Calu3 (cell line): ENCODE results near the gene AIF1. TPM values are rescaled to one million over a fixed set of nuclear protein-coding genes. Genes with fewer than 3 reads are reported as not detected.

Experiments used
- BruUV-seq: library from RNA; stranded (reverse); fragments of 400-500 nt; replicated peaks from 2 replicates; lab custom pipeline; 2021; lab: Mats Ljungman, UMichigan
- CTCF ChIA-PET: fragments of 300-600 bp; sonication (Branson Sonifier 250); formaldehyde crosslinking; loops from one replicate; lab custom pipeline; 2022; ENCODE audit warnings: antibody characterized with exemption; lab: Charles Lee
- DNase-seq: peaks from one replicate; pipeline ENCODE4 v3.0.0; 2022
- H3K27ac Mint-ChIP-seq: one replicate; pipeline ENCODE4 v1.8.0; 2022; ENCODE audit warnings: mixed read lengths; ENCODE audit not compliant: unreplicated experiment
- H3K27me3 Mint-ChIP-seq: one replicate; pipeline ENCODE4 v1.8.0; 2022; ENCODE audit warnings: mixed read lengths; ENCODE audit not compliant: unreplicated experiment
- H3K36me3 Mint-ChIP-seq: one replicate; pipeline ENCODE4 v1.8.0; 2022; ENCODE audit warnings: mild to moderate bottlenecking, moderate library complexity, mixed read lengths; ENCODE audit not compliant: insufficient read depth, unreplicated experiment
- H3K4me1 Mint-ChIP-seq: one replicate; pipeline ENCODE4 v1.8.0; 2022; ENCODE audit warnings: mild to moderate bottlenecking, low read depth, mixed read lengths; ENCODE audit not compliant: unreplicated experiment
- H3K4me3 Mint-ChIP-seq: one replicate; pipeline ENCODE4 v1.8.0; 2022; ENCODE audit warnings: mild to moderate bottlenecking, low read depth, moderate library complexity, mixed read lengths; ENCODE audit not compliant: unreplicated experiment
- H3K9me3 Mint-ChIP-seq: one replicate; pipeline ENCODE4 v1.8.0; 2022; ENCODE audit warnings: low read depth, mixed read lengths; ENCODE audit not compliant: unreplicated experiment
- intact Hi-C: fragments of 100-400 bp; cut with micrococcal nuclease; formaldehyde crosslinking; loops from one replicate; pipeline ENCODE4 v1.10.0; 2022; ENCODE audit not compliant: unreplicated experiment
- microRNA-seq: library from miRNA; unstranded; fragments of <30 nt; microRNA quantifications from one replicate; pipeline ENCODE4 v1.2.0, GENCODE V29; 2022
- total RNA-seq: library from RNA; stranded (reverse); gene quantifications from 2 replicates; pipeline ENCODE4 v1.2.3, GENCODE V29; 2022
- TF ChIP-seq, protein P1 (sequence below): fragments of 200-600 bp; IDR thresholded peaks from one replicate; pipeline ENCODE4 v1.8.0; 2022; ENCODE audit warnings: antibody characterized with exemption; ENCODE audit not compliant: unreplicated experiment

AIF1 gene
- total RNA-seq, 1 experiment from 2014 or later: not detected

DNA sequence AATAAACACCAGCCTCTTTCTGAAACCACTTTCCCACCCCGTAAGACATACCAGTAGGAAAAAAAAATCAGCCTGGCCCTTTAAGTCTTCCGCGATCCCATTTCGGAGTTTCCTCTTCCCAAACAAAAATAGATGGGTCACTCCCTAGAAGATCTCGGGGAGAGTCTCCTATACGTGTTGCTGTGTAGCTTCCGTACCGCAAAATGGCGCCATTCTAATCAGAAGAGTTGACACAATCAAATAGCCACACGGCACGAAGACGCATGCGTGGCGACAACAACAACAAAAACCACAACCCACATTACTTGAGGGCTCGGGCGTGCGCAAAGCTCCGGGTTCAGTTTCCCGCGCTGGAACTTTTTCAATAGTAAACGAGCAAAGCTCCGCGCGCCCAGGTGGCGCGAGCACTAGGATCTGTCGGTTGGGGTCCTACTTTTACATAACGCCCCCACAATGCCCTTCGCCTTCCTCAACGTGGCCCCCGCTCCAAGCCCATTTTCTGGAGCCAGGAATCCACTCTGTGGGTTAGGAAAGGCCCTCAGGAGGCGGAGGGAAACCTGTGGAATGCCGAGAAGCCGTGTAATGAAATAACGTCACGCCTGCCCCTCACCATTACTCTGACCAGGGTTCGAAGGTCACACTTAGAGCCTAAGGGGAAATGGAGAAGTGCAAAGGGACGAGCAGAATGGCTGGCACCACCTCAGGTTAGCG, 49.9 kb downstream of the AIF1 start, which contains the start of gene GPANK1:
Gene GPANK1, minus strand, starts transcription at position 208 of the 711 bp plus-strand sequence. CDS start 519 bp downstream, outside the sequence.
- DNase-seq: peak; percentile 90
- H3K4me3 Mint-ChIP-seq: peak within 1 kb of the TSS; percentile 92
- no TSS peak for BruUV-seq
- peak within 1 kb of the TSS; percentile 91 for H3K27ac Mint-ChIP-seq
- no peaks in the 10 kb centered on the region for H3K9me3 Mint-ChIP-seq
- TF ChIP-seq, protein P1, sequence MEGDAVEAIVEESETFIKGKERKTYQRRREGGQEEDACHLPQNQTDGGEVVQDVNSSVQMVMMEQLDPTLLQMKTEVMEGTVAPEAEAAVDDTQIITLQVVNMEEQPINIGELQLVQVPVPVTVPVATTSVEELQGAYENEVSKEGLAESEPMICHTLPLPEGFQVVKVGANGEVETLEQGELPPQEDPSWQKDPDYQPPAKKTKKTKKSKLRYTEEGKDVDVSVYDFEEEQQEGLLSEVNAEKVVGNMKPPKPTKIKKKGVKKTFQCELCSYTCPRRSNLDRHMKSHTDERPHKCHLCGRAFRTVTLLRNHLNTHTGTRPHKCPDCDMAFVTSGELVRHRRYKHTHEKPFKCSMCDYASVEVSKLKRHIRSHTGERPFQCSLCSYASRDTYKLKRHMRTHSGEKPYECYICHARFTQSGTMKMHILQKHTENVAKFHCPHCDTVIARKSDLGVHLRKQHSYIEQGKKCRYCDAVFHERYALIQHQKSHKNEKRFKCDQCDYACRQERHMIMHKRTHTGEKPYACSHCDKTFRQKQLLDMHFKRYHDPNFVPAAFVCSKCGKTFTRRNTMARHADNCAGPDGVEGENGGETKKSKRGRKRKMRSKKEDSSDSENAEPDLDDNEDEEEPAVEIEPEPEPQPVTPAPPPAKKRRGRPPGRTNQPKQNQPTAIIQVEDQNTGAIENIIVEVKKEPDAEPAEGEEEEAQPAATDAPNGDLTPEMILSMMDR: peak; percentile 2
- H3K36me3 Mint-ChIP-seq: peaks cover 94% of the 10 kb centered on the region
- CTCF ChIA-PET: interaction anchor here (0.6 to 2.5 kb wide), 6 partner anchors 9 to 701 kb away, joined by 3 to 23 read pairs (median 4); partner anchors contain the start of genes BAG6 and MSH5
- no peaks in the 10 kb centered on the region for H3K27me3 Mint-ChIP-seq
- intact Hi-C loops: loop anchor here (1.0 kb wide), 1 partner anchor 280 kb away; no protein-coding TSS in a partner anchor
- peaks cover 49% of the 10 kb centered on the region for H3K4me1 Mint-ChIP-seq

DNA sequence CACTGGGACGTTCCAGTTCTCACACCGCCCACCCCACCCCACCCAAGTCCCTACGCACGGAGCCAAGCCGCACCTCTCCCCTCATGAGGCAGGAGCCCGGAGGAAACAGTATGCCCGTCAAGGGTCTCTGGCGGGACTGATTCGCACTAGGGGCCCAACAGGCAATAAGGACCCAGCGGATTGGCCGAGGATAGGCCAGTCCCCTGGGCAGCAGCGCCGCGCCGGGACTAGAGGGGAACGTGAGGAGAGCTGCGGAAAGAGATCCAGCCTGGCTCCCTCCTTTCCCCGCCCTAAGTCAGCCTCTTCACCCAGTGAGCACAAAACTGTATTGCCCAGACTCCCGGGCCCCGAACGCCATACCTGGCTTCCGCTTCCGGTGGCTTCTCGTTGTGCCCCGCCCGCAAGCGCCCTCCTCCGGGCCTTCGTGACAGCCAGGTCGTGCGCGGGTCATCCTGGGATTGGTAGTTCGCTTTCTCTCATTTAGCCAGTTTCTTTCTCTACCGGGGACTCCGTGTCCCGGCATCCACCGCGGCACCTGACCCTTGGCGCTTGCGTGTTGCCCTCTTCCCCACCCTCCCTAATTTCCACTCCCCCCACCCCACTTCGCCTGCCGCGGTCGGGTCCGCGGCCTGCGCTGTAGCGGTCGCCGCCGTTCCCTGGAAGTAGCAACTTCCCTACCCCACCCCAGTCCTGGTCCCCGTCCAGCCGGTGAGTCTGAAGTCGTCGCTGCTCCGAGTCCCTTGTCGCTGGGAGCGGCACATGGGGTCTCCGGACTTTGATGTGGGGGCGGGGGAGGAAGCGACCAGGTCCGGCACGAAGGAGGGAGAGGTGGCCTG, 50.7 kb downstream of the AIF1 start, which contains the start of gene CSNK2B:
Gene CSNK2B, plus strand, starts transcription at position 580 of the 836 bp plus-strand sequence. CDS start 752 bp downstream, outside the sequence.
- Mint-ChIP-seq H3K9me3 (no peaks in the 10 kb centered on the region), H3K27ac (peak within 1 kb of the TSS; percentile 91), H3K4me1 (peaks cover 49% of the 10 kb centered on the region), H3K36me3 (peaks cover 94% of the 10 kb centered on the region), H3K27me3 (no peaks in the 10 kb centered on the region), H3K4me3 (peak within 1 kb of the TSS; percentile 92)
- BruUV-seq: no TSS peak
- TF ChIP-seq, protein P1: no peak
- CTCF ChIA-PET: interaction anchor here (0.6 to 2.5 kb wide), 6 partner anchors 13 to 702 kb away, joined by 3 to 23 read pairs (median 5); partner anchors contain the start of genes BAG6 and MSH5
- DNase-seq: peak; percentile 100
- intact Hi-C loops: loop anchor here (1.0 kb wide), 1 partner anchor 280 kb away; no protein-coding TSS in a partner anchor

DNA sequence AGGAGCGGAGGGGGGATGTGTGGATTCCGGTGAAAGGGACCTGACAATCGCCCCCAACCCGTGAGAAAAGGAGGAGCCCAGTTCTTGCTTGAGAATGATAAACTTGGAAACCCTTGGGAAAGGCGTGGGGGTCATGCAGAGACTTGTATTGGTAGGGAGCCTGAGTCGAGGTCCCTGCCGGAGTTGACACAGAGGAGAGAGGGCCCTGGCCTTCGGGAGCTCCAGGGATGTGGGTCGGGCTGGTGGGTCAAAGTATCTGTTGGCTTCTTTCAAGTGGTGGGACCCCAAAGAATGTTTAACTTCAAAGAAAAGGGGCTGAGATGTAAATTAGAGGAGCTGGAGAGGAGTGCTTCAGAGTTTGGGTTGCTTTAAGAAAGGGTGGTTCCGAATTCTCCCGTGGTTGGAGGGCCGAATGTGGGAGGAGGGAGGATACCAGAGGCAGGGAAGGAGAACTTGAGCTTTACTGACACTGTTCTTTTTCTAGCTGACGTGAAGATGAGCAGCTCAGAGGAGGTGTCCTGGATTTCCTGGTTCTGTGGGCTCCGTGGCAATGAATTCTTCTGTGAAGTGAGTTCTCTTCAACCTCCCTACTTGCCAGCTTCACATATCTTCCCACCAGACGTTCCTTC, 51.4 kb downstream of the AIF1 start:
- BruUV-seq: no TSS peak
- intact Hi-C loops: no loop called here
- TF ChIP-seq, protein P1: no peak
- no peaks in the 10 kb centered on the region for H3K27me3 Mint-ChIP-seq
- H3K4me3 Mint-ChIP-seq: peak overlapping the region; percentile 92
- CTCF ChIA-PET: interaction anchor here (0.6 to 2.5 kb wide), 2 partner anchors 14 to 1786 kb away, joined by 4 to 23 read pairs; partner anchors contain the start of gene BAG6
- no peaks in the 10 kb centered on the region for H3K9me3 Mint-ChIP-seq
- H3K27ac Mint-ChIP-seq: peak overlapping the region; percentile 91
- H3K36me3 Mint-ChIP-seq: peaks cover 94% of the 10 kb centered on the region
- peaks cover 49% of the 10 kb centered on the region for H3K4me1 Mint-ChIP-seq
- no peak for DNase-seq

Small RNAs within 50 kb of the gene (microRNA-seq; reads per million reads assigned to microRNA genes)
- 4.2 reads per million, percentile 9 among the genes with 10 or more reads in this experiment for gene MIR6832

Other genes starting within 250 kb of the AIF1 start
- gene MICA, start 211.6 kb upstream of the AIF1 start, total RNA-seq: 70.2 and 77.1 TPM in 2 replicates
- gene MICB, start 117.1 kb upstream of the AIF1 start, total RNA-seq: 59.3 and 64.3 TPM in 2 replicates
- not detected in 2 replicates for gene MCCD1, start 86.3 kb upstream of the AIF1 start, total RNA-seq
- 631 and 646 TPM in 2 replicates for gene DDX39B, start 73.2 kb upstream of the AIF1 start, total RNA-seq
- gene ATP6V1G2, start 68.6 kb upstream of the AIF1 start, total RNA-seq: 1.0 and 1.5 TPM in 2 replicates
- 33.5 and 34.0 TPM in 2 replicates for gene NFKBIL1, start 67.6 kb upstream of the AIF1 start, total RNA-seq
- gene LTA, start 42.9 kb upstream of the AIF1 start, total RNA-seq: not detected in 2 replicates
- gene TNF, start 39.7 kb upstream of the AIF1 start, total RNA-seq: 0.22 and 0.68 TPM in 2 replicates
- 0.44 and 1.4 TPM in 2 replicates for gene LTB, start 32.8 kb upstream of the AIF1 start, total RNA-seq
- 0.94 TPM in 1 of 2 replicates, not detected in the other for gene LST1, start 29.0 kb upstream of the AIF1 start, total RNA-seq
- gene NCR3, start 22.2 kb upstream of the AIF1 start, total RNA-seq: not detected in 2 replicates
- gene PRRC2A, start 5.5 kb downstream of the AIF1 start, total RNA-seq: 473 and 509 TPM in 2 replicates
- gene BAG6, start 37.4 kb downstream of the AIF1 start, total RNA-seq: 617 and 663 TPM in 2 replicates
- gene APOM, start 40.7 kb downstream of the AIF1 start, total RNA-seq: 2.6 and 3.6 TPM in 2 replicates
- 40.3 and 42.9 TPM in 2 replicates for gene C6orf47, start 45.5 kb downstream of the AIF1 start, total RNA-seq
- gene GPANK1, start 49.8 kb downstream of the AIF1 start, total RNA-seq: 32.2 and 35.6 TPM in 2 replicates
- gene CSNK2B, start 50.8 kb downstream of the AIF1 start, total RNA-seq: 337 and 357 TPM in 2 replicates
- 44.6 and 45.1 TPM in 2 replicates for gene LY6G5B, start 54.7 kb downstream of the AIF1 start, total RNA-seq
- 4.9 and 5.4 TPM in 2 replicates for gene LY6G5C, start 65.8 kb downstream of the AIF1 start, total RNA-seq
- 89.9 and 99.1 TPM in 2 replicates for gene ABHD16A, start 88.1 kb downstream of the AIF1 start, total RNA-seq
- gene LY6G6F, start 91.6 kb downstream of the AIF1 start, total RNA-seq: not detected in 2 replicates
- not detected in 2 replicates for gene LY6G6D, start 100.1 kb downstream of the AIF1 start, total RNA-seq
- 1.0 TPM in 1 of 2 replicates, not detected in the other for gene LY6G6C, start 106.5 kb downstream of the AIF1 start, total RNA-seq
- gene MPIG6B, start 108.1 kb downstream of the AIF1 start, total RNA-seq: not detected in 2 replicates
- 81.4 and 89.6 TPM in 2 replicates for gene DDAH2, start 114.1 kb downstream of the AIF1 start, total RNA-seq
- gene CLIC1, start 121.3 kb downstream of the AIF1 start, total RNA-seq: 943 and 1,109 TPM in 2 replicates
- 156 and 176 TPM in 2 replicates for gene MSH5, start 124.8 kb downstream of the AIF1 start, total RNA-seq
- 26.6 and 30.3 TPM in 2 replicates for gene SAPCD1, start 147.4 kb downstream of the AIF1 start, total RNA-seq
- 22.1 and 37.6 TPM in 2 replicates for gene VWA7, start 162.1 kb downstream of the AIF1 start, total RNA-seq
- gene VARS1, start 180.5 kb downstream of the AIF1 start, total RNA-seq: 316 and 331 TPM in 2 replicates
- 126 and 144 TPM in 2 replicates for gene LSM2, start 191.7 kb downstream of the AIF1 start, total RNA-seq
- 4.2 and 4.3 TPM in 2 replicates for gene HSPA1L, start 200.0 kb downstream of the AIF1 start, total RNA-seq
- gene HSPA1A, start 200.3 kb downstream of the AIF1 start, total RNA-seq: 1,238 and 1,263 TPM in 2 replicates
- gene HSPA1B, start 212.5 kb downstream of the AIF1 start, total RNA-seq: 687 and 705 TPM in 2 replicates
- 133 and 159 TPM in 2 replicates for gene NEU1, start 247.6 kb downstream of the AIF1 start, total RNA-seq